ENCODE data around the gene MLN. TPM values are rescaled to one million over a fixed set of nuclear protein-coding genes. Genes with fewer than 3 reads are reported as not detected.

MLN gene
- total RNA-seq, 1 experiment from 2014 or later, result not detected

DNA sequence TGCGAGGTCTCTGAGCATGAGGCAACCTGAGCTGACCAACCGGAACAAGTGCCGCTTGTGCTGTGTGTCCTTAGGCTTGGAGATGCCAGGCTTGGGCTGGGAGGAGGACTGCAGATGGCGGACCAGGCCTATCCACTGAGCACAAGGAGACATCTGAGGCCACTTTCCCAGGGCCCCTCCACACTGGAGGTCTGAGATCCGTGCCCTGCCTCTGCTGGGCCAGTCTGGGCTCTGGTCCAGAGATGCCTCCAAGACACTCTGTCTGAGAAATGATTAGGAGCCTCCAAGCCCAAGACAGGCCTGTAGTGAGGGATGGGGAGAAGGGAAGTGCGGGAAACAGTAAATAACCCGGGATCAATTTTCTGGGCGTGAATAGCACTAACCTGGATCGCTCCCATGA is 3.0 kb upstream of the MLN start:
- no peak overlapping the region for H2AFZ ChIP-seq (ENCODE audit: low read depth, low read length, poor library complexity, severe bottlenecking)
- no peaks in the 10 kb centered on the region for H3K4me1 ChIP-seq (ENCODE audit: control insufficient read depth in 1 of 2, insufficient read depth in 2 of 2, low read length in 2 of 2)
- H4K20me1 ChIP-seq (ENCODE audit: insufficient read depth), result no peaks in the 10 kb centered on the region
- ATAC-seq (no peak), DNase-seq (ENCODE audit: low read depth, low spot score) (no peak)
- ChIA-PET POLR2A (no interaction called here), RAD21 (ENCODE audit: low non-redundant PET in 1 of 2, low total read pairs in 2 of 2, uncharacterized antibody in 2 of 2, unreplicated experiment in 2 of 2) (no interaction called here), CTCF (no interaction called here)
- peaks cover 54% of the 10 kb centered on the region for H3K27me3 ChIP-seq (ENCODE audit: insufficient read depth, low read length)
- no peak overlapping the region for H3K9ac ChIP-seq (ENCODE audit: low read length)
- no peaks in the 10 kb centered on the region for H3K36me3 ChIP-seq (ENCODE audit: control insufficient read depth in 1 of 2, insufficient read depth in 2 of 2, low read length in 2 of 2)
- H3K9me3 ChIP-seq (ENCODE audit: control insufficient read depth in 1 of 2, insufficient read depth in 1 of 2, low read depth in 1 of 2, low read length in 2 of 2), result no peaks in the 10 kb centered on the region
- H3K27ac ChIP-seq (ENCODE audit: low read depth, low read length), result no peak overlapping the region
- no TSS peak for BruUV-seq (replicated peaks)
- intact Hi-C loops (cut with micrococcal nuclease), result no loop called here
- no peaks in the 10 kb centered on the region for H3K9me2 ChIP-seq (ENCODE audit: insufficient read depth)
- H3K4me3 ChIP-seq (replicated peaks in 1 of 2; ENCODE audit: low read depth in 1 of 2, low read length in 2 of 2), result no peak overlapping the region
- H3K79me2 ChIP-seq (ENCODE audit: insufficient read depth, low read length), result no peaks in the 10 kb centered on the region
- TF ChIP-seq YY1 (IDR thresholded peaks at IDR 0.05; ENCODE audit: extremely low read depth, insufficient replicate concordance, low read depth, low read length) (no peak), SP1 (IDR thresholded peaks at IDR 0.05; ENCODE audit: low read depth) (no peak), ZNF274 (IDR thresholded peaks at IDR 0.05; ENCODE audit: low read depth, low read length) (no peak), POLR2AphosphoS5 (IDR thresholded peaks at IDR 0.05; ENCODE audit: low read depth, low read length) (no peak), EGR1 (IDR thresholded peaks at IDR 0.05; ENCODE audit: low read depth) (no peak), POLR2A (IDR thresholded peaks at IDR 0.05; ENCODE audit: borderline replicate concordance, extremely low read depth, insufficient read depth, insufficient read length) (no peak), SRF (IDR thresholded peaks at IDR 0.05; ENCODE audit: low read depth) (no peak), JUND (IDR thresholded peaks at IDR 0.05) (no peak)
- TF ChIP-seq, protein P1, sequence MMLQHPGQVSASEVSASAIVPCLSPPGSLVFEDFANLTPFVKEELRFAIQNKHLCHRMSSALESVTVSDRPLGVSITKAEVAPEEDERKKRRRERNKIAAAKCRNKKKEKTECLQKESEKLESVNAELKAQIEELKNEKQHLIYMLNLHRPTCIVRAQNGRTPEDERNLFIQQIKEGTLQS (IDR thresholded peaks at IDR 0.05), result no peak
- TF ChIP-seq, protein P2, sequence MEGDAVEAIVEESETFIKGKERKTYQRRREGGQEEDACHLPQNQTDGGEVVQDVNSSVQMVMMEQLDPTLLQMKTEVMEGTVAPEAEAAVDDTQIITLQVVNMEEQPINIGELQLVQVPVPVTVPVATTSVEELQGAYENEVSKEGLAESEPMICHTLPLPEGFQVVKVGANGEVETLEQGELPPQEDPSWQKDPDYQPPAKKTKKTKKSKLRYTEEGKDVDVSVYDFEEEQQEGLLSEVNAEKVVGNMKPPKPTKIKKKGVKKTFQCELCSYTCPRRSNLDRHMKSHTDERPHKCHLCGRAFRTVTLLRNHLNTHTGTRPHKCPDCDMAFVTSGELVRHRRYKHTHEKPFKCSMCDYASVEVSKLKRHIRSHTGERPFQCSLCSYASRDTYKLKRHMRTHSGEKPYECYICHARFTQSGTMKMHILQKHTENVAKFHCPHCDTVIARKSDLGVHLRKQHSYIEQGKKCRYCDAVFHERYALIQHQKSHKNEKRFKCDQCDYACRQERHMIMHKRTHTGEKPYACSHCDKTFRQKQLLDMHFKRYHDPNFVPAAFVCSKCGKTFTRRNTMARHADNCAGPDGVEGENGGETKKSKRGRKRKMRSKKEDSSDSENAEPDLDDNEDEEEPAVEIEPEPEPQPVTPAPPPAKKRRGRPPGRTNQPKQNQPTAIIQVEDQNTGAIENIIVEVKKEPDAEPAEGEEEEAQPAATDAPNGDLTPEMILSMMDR (IDR thresholded peaks at IDR 0.05 in 2 of 3, conservative IDR thresholded peaks at IDR 0.05 in 1 of 3; ENCODE audit: borderline replicate concordance in 1 of 3, insufficient read depth in 1 of 3, low read depth in 2 of 3, low read length in 2 of 3), result no peak
- TF ChIP-seq, protein P3, sequence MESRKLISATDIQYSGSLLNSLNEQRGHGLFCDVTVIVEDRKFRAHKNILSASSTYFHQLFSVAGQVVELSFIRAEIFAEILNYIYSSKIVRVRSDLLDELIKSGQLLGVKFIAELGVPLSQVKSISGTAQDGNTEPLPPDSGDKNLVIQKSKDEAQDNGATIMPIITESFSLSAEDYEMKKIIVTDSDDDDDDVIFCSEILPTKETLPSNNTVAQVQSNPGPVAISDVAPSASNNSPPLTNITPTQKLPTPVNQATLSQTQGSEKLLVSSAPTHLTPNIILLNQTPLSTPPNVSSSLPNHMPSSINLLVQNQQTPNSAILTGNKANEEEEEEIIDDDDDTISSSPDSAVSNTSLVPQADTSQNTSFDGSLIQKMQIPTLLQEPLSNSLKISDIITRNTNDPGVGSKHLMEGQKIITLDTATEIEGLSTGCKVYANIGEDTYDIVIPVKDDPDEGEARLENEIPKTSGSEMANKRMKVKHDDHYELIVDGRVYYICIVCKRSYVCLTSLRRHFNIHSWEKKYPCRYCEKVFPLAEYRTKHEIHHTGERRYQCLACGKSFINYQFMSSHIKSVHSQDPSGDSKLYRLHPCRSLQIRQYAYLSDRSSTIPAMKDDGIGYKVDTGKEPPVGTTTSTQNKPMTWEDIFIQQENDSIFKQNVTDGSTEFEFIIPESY (IDR thresholded peaks at IDR 0.05; ENCODE audit: extremely low read depth, insufficient replicate concordance, low read length), result no peak
- H3K4me2 ChIP-seq (ENCODE audit: low read length), result no peak overlapping the region
